ENCODE measurements around the gene SLC16A10.
"Not testable (repeated sequence)": the region's sequence is repeated elsewhere in the genome, so short reads cannot be mapped to it uniquely, and the experiment has no call there.

SLC16A10 gene

DNA sequence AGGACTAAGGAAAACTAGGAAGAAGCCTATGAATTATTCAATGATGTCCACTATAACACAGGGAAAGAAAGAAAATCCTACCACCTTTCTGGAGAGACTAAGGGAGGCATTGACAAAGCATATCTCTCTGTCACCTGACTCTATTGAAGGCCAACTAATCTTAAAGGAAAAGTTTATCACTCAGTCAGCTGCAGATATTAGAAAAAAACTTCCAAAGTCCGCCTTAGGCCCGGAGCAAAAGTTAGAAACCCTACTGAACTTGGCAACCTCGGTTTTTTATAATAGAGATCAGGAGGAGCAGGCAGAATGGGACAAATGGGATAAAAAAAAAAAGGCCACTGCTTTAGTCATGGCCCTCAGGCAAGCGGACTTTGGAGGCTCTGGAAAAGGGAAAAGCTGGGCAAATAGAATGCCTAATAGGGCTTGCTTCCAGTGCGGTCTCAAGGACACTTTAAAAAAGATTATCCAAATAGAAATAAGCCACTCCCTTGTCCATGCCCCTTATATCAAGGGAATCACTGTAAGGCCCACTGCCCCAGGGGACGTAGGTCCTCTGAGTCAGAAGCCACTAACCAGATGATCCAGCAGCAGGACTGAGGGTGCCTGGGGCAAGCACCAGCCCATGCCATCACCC lies 47.0 kb downstream of the SLC16A10 start:
- not testable (repeated sequence) for DNase-seq

DNA sequence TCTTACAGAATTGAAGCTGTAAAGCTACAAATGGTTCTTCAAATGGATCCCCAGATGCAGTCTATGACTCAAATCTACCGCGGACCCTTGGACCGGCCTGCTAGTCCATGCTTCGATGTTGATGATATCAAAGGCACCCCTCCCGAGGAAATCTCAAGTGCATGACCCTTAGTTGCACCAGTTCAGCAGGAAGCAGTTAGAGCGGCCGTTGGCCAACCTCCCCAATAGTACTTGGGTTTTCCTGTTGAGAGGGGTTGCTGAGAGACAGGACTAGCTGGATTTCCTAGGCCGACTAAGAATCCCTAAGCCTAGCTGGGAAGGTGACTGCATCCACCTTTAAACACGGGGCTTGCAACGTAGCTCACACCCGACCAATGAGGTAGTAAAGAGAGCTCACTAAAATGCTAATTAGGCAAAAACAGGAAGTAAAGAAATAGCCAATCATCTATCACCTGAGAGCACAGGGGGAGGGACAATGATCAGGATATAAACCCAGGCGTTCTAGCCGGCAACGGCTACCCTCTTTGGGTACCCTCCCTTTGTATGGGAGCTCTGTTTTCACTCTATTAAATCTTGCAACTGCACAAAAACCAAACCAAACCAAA lies 50.3 kb downstream of the SLC16A10 start:
- not testable (repeated sequence) for DNase-seq

DNA sequence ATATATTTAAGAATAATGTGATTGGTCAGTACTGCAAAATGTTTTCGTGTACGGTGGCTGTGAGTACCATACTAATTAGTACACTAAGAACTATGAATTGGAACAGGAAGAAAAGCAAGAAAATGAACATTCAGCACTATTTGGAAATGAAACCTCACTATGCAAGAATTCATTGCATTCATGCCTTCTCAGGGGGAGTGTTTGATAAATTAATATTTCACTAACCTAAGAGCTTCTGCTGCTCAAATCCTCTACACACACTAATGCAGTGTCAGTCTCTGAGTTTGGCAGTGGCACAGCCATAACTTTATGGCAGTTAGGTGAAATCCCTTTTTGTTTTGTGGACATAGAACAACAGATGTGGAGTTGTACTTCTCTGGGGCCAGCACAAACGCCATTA lies 60.1 kb downstream of the SLC16A10 start:
- no peak for DNase-seq

DNA sequence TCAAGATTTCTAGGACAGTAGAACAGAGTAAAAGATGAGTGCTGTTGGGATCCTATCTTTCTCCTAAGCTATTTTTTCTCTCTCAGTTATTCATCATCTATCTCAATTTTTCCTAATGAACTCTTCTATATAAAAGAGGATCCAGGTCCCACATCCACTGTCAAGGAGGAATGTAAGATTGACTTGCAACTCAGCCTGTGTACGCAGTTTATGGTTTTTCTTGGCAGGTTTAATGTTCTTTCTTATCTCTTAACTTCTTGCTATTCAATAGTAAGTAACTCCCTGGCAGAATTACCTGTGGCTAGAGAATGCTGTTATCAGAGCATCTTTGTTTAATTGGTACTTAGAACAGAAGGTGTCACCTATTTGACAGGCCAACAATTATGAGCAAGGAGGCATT lies 60.8 kb downstream of the SLC16A10 start:
- DNase-seq: no peak

DNA sequence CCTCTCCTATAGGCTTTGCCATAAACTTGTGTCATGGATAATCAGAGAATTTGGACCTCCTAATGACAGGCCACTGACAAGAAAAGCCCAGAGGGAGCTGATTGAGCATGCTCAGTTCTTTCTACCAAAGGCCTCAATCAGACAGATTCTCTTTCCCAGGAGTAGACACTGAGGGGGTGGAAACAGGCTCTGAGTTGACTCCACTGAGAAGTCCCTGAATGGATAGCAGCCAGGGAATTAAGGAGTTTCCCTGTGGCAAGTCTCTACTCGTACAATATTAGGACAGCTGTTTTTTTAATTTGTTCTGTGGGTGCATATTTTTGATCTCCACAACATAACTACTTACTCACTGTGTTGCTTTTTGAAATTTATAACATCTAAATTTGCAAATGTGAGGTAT lies 63.3 kb downstream of the SLC16A10 start:
- no peak for DNase-seq

DNA sequence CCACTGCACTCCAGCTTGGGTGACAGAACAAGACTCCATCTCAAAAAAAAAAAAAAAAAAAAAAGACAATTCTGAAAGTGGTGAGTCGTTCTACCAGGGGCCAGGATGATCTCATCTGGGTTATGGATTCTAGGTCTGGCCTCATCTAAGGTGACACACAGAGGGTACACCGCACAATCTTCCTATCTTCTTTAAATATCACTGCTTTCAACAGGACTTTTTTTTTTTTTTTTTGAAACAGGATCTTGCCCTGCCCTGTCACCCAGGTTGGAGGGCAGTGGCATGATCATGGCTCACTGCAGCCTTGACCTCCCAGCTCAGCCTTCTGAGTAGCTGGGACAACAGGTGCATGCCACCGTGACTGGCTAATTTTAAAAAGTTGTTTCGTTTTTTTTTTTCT lies 67.7 kb downstream of the SLC16A10 start:
- DNase-seq: no peak

DNA sequence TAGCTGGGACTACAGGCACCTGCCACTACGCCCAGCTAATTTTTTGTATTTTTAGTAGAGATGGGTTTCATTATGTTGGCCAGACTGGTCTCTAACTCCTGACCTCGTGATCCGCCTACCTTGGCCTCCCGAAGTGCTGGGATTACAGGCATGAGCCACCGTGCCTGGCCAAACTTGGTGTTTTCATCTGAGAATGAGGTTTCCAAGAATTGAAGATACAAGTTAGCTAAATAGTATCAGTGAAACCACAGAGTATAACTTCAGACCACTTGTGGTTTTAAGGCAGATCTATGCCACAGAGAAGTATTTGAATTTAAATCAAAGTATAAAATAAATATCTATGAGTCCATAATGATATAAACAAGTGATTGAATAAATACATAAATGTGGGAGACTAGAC lies 70.1 kb downstream of the SLC16A10 start:
- no peak for DNase-seq

DNA sequence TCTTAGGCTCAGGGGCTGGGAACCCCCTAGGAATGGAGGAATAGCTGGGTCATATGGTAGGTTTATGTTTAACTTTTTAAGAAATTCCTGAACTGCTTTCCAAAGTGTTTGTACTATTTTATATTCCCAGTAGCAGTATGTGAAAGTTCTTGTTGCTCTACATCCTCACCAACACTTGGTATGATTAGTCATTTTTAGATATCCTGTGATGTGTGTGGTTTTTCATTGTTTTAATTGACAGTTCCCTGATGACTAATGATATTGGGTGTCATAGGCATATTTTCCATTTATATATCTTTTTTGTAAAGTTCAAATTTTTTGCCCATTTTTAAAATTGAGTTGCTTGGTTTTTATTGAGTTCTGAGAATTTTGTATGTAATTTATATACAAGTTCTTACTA lies 72.3 kb downstream of the SLC16A10 start:
- no peak for DNase-seq

DNA sequence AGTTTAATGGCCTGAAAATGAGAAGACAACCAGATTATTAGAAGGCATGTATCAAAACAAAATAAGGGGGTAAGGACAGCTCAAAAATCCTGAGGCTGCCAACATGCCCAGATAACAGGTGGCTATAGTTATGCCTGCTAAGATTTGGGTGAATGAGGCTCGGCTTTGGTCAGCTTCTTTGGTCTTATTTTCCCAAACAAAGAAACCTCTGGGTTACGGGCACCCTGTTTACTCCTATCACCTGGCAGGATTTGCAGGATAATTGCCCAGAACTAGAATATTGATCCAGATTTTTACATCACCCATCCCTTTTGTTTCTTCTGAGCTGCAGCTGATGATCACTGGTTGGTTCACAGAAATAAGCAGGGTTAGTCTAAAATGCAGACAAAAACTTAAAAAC lies 74.3 kb downstream of the SLC16A10 start:
- DNase-seq: no peak

DNA sequence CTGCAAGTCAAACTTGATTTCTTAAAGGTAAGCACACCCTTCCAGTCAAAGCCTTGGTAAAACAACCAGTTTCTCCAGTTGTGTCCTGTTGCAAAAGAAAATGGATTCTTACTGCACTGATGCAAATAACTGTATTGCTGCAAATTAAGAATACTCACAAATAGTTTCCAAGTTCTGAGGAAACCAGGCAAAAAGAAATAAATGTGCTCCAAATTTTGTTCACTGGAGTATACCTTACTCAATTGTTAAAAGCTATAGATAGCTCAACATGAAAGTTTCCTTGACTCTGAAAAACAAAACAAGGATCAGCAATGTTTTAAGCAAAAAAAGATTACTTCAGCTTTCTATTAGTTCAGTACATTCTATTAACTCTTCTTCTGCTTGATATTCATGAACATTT lies 75.2 kb downstream of the SLC16A10 start:
- no peak for DNase-seq

DNA sequence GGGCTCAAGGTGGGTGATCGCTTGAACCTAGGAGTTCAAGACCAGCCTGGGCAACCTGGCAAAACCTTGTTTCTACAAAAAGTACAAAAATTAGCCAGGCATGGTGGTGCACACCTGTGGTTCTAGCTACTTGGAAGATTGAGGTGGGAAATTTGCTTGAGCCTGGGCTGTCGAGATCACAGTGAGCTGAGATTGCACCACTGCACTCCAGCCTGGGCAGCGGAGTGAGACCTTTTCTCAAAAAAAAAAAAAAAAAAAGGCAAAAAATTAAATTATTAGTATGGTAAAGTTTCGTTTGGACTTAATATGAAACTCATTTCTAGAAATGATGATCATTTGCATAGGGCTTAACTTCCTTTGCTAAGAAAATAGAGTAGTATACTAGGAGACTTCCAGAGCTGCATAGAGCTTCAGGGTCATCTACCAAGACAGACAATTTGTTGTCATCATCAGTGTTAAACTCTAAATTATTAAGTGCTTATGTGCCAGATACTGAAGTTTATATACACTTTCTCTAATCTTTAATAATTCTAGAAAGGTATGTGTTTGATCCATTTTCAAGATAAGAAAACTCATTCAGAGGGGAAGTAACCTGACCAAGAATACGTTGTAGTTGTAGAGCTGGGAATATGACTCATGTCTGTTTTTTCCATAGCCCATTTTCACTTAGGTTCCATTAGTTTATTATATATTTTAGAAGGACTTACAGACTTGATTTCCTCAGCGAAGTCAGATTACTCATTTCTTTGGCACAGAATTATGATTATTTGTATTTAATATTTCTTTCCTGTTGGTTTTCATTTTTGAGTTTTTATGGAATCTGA lies 84.5 kb downstream of the SLC16A10 start:
- DNase-seq: no peak

DNA sequence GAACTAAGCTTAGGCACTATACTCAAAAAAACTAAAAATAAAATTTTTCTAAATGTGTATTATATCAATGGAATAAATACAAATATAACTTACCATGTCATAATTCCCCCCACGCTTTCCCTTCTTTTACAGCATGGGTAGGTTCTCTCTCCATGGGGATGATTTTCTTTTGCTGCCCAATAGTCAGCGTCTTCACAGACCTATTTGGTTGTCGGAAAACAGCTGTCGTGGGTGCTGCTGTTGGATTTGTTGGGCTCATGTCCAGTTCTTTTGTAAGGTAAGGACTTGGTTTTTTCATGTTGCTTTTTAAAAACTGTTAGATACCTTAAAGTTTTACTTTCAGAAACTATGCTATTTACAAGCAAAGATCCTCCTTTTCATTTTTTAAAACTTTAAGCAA lies 85.3 kb downstream of the SLC16A10 start:
- no peak for DNase-seq

DNA sequence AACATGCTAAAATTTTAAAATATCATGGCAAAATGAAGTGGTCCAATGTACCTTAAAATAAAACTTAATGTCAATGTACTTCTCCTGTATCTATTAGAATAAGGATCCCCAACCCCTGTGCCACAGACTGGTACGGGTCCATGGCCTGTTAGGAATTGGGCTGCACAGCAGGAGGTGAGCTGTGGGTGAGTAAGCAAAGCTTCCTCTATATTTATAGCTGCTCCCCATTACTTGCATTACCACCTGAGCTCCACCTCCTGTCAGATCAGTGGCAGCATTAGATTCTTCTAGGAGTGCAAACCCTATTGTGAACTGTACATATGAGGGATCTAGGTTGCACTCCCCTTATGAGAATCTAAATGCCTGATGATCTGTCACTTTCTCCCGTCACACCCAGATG lies 86.0 kb downstream of the SLC16A10 start:
- DNase-seq: no peak

DNA sequence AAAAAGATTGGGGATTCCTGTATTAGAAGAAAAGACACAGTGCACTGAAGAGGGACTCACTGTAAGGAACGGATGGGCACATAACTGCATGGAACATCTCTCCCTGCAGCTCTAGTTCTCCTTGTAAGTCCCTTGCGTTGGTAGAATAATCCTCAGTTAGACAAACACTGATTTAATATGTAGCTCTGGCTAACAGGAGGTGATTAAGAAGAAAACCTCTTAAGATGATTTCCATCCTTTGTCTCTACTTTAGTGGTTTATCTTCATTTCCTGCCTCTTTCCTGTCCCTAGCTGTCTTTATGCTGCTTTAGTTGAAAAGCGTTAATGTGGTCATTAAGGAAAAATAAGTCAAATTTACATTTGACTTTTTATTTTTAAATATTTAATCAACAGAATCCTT lies 86.6 kb downstream of the SLC16A10 start:
- DNase-seq: no peak

DNA sequence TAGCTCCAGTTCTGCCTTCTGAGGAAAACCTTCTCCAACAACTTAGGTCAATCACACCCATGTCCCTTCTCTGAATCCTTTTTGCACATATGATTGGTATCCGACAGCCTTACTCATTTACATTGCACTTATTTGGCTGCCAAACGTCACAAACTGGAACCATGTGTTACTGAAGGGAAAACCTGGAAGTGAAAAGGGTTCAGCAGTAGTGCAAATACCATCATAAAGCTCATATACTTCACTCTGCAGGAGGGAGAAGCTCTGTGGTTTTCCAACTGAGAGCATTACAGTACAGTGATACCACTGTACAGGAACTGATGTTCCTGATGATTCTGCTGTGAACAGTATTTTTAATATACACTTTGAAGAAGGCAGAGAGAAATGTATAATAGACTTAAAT lies 87.8 kb downstream of the SLC16A10 start:
- no peak for DNase-seq

DNA sequence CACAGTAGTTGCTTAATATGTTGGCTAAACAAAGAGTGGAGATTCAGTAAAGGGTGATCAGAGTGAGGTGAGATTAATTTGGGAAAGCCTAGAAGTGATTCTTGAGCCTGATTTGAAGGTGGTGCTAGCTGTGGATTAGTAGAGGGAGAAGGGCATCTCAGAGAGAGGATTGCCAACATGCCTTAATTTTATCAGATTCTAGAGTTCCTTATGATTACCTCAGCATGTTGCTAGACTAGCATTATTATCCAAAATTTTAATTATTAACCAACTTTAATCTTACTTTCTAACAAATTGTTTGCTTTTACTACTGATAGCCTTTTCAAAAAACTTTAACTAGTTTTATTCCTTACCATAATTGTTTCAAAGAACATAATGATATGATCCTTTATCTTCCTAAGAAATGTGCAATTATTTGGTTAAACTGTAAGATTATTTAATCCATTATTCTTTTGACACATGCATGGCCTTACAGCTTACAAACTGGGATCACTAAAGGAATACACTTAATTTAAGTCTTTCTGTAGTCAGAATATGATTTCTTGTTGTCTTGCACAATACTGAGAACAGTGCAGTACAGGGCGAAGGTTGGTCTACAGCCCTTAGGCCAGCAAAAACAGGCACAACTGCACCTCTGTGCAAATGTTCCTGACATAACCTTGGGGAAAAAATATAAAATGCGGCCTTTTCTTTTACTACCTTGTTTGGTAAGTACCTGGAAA lies 88.9 kb downstream of the SLC16A10 start:
- DNase-seq: no peak

DNA sequence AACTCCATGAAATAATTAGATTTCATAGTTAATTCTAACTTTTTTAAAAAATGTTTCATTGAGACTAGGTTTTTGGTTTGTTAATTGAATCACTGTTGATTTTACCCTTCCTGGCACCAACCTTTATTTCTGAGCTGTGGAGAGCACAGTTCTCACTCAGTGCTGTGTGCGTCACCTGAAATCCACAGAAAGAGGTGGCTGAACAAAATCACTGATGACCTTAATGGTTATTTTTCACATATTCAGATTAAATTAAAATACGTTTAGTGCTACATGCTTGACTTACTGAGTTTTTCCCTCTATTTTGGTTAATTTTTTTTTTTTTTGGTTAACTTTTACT lies 89.4 kb downstream of the SLC16A10 start:
- DNase-seq: no peak

DNA sequence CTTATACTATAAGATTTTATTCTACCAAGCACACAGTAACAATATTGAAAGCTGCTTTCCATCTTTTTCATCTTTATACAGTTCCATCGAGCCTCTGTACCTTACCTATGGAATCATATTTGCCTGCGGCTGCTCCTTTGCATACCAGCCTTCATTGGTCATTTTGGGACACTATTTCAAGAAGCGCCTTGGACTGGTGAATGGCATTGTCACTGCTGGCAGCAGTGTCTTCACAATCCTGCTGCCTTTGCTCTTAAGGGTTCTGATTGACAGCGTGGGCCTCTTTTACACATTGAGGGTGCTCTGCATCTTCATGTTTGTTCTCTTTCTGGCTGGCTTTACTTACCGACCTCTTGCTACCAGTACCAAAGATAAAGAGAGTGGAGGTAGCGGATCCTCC lies 89.8 kb downstream of the SLC16A10 start:
- no peak for DNase-seq

DNA sequence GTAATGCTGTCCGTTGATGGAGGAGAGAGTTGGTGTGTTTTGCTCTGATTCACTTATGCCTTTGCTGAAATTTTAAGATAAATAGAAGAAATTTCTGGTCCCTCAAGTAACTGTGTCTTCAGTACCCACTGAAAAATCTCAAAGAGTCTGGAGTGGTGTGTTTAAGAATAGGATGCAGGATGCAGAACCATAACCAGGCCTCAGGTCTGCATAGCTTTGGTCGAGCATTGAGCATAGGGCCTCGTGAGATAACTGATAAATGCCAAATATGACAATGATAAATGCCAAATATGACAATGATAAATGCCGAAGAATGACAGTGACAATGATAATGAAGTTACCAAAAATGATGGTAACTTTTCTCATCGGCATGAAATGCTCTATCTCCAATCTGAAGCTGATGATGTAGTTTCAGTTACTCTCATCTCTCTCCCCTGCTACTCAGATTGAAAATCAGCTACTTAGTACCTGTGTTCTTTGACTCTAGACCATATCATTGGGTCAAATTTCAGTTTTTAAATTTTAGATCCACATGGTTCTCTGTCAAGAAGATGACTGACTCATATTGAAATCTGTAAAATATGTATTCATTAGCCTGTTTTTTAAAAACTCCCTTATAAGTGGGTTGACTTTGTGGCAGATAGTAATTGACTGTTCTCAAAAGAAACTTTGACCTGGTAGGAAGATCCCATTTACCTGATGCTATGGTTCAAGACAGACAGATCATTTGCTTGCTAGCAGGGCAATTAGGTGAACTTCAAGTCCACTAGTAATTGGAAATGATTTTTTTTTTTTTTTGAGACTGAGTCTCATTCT lies 96.6 kb downstream of the SLC16A10 start:
- DNase-seq: no peak

DNA sequence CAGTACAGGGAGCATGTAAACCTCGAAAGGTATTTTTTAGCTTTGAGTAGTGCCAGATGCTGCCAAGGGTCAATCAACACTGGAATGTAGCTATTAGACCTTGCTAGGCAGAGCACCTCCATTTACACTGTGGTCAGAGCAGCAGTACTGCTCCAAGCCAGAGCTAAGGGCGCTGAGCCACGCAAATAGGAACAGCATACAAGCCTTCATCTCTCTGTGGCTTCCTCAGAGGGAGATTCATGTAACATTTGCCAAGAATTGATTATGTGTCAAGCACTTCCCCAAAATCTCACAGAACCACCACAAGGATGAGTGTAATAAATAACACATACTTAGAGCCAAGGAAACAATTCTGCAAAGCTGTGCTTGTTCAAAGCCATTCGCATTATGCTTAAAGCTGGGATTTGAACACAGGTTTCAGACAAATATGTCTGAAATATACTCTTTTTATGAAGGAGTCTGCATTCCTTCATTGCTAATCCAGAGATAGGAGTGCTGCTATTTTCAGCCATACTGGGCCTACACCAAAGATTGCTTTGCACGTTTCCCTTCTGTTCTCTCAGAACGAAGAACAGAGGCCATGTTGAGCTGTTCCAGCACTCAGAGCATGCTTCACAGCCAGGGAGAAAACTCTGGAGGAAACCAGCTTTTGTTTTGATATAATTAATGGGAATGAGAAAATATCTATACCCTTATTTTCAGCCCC lies 97.7 kb downstream of the SLC16A10 start:
- no peak for DNase-seq

DNA sequence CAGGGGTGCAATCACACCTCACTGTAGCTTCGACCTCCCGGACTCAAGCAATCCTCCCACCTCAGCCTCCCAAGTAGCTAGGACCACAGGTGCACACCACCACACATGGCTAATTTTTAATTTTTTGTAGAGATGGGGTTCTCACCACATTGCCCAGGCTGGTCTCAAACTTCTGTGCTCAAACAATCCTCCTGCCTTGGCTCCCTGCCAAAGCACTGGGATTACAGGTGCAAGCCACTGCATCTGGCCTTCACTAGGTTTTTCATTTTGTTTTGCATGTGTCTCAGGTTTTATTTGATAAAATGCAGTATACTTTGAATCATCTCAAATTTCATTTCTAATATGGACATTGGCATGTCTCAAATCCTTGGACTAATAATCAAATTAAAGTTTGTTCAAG lies 98.7 kb downstream of the SLC16A10 start:
- no peak for DNase-seq

DNA sequence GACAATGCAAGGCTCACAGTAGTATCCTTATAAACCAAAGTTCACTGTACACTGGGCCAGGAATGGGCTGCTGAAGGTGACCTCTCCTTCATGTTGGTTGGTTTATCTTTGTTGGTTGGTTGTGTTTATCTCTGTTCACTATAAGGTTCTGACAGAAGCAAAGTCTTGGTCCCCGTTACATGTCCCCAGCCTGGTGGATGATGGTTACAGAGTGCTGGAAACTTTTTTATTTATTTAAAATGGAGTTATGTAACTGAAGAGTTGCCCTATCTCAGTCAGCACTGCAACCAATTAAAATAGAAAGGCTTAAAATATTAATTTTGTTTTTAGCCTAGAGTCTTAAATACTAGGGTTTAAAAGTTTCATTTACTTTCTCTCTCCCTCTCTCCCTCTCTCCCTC lies 100.6 kb downstream of the SLC16A10 start:
- no peak for DNase-seq
